ENCODE results near the gene WDR1. TPM values are rescaled to one million over a fixed set of nuclear protein-coding genes. Genes with fewer than 3 reads are reported as not detected.

Gene WDR1
- 300 and 383 TPM in 2 replicates for total RNA-seq (2014; rRNA removed; shearing (Covaris generic))

- DNase-seq (ENCODE audit: low spot score), result peak; percentile 87
- in situ Hi-C loops (cut with HindIII; ENCODE audit: low sequenced_read_pairs), result no loop called here
Observed at GRCh38 chr4:10116569-10117358, at the start of gene WDR1. TSS of gene WDR1 (minus strand) at chr4:10116799. CDS start at chr4:10116666, 133 bp downstream.

- in situ Hi-C loops (cut with HindIII; ENCODE audit: low sequenced_read_pairs), result loop anchor here (5.0 to 25.0 kb wide), 2 partner anchors 32 to 247 kb away; no protein-coding TSS in a partner anchor
- DNase-seq (ENCODE audit: low spot score), result peak; percentile 59
Observed at GRCh38 chr4:10164877-10165283, 48.3 kb upstream of the WDR1 start.

GRCh38 chr4:10163296-10163695 is 46.7 kb upstream of the WDR1 start:
- in situ Hi-C loops (cut with HindIII; ENCODE audit: low sequenced_read_pairs), result loop anchor here (5.0 to 25.0 kb wide), 2 partner anchors 34 to 249 kb away; no protein-coding TSS in a partner anchor
- DNase-seq (ENCODE audit: low spot score), result no peak

- no peak for DNase-seq (ENCODE audit: low spot score)
- in situ Hi-C loops (cut with HindIII; ENCODE audit: low sequenced_read_pairs), result loop anchor here (5.0 to 25.0 kb wide), 2 partner anchors 35 to 250 kb away; no protein-coding TSS in a partner anchor
Observed at GRCh38 chr4:10162341-10163000, 45.9 kb upstream of the WDR1 start.

GRCh38 chr4:10161840-10162239 is 45.2 kb upstream of the WDR1 start:
- in situ Hi-C loops (cut with HindIII; ENCODE audit: low sequenced_read_pairs), result loop anchor here (5.0 to 25.0 kb wide), 2 partner anchors 35 to 250 kb away; no protein-coding TSS in a partner anchor
- DNase-seq (ENCODE audit: low spot score), result no peak

GRCh38 chr4:10161146-10161545 is 44.5 kb upstream of the WDR1 start:
- in situ Hi-C loops (cut with HindIII; ENCODE audit: low sequenced_read_pairs), result loop anchor here (5.0 to 25.0 kb wide), 2 partner anchors 36 to 251 kb away; no protein-coding TSS in a partner anchor
- DNase-seq (ENCODE audit: low spot score), result no peak

GRCh38 chr4:10160281-10160856 is 43.8 kb upstream of the WDR1 start:
- peak; percentile 8 for DNase-seq (ENCODE audit: low spot score)
- in situ Hi-C loops (cut with HindIII; ENCODE audit: low sequenced_read_pairs), result loop anchor here (5.0 to 25.0 kb wide), 2 partner anchors 37 to 252 kb away; no protein-coding TSS in a partner anchor

GRCh38 chr4:10159671-10160070 is 43.1 kb upstream of the WDR1 start:
- in situ Hi-C loops (cut with HindIII; ENCODE audit: low sequenced_read_pairs), result loop anchor here (5.0 to 25.0 kb wide), 2 partner anchors 38 to 253 kb away; no protein-coding TSS in a partner anchor
- DNase-seq (ENCODE audit: low spot score), result no peak

- no peak for DNase-seq (ENCODE audit: low spot score)
- in situ Hi-C loops (cut with HindIII; ENCODE audit: low sequenced_read_pairs), result loop anchor here (25.0 kb wide), 1 partner anchor 254 kb away; no protein-coding TSS in a partner anchor
Observed at GRCh38 chr4:10158333-10158942, 41.8 kb upstream of the WDR1 start.

GRCh38 chr4:10157478-10158332 is 41.1 kb upstream of the WDR1 start:
- in situ Hi-C loops (cut with HindIII; ENCODE audit: low sequenced_read_pairs), result loop anchor here (25.0 kb wide), 1 partner anchor 255 kb away; no protein-coding TSS in a partner anchor
- peak; percentile 80 for DNase-seq (ENCODE audit: low spot score)

- in situ Hi-C loops (cut with HindIII; ENCODE audit: low sequenced_read_pairs), result loop anchor here (25.0 kb wide), 1 partner anchor 258 kb away; no protein-coding TSS in a partner anchor
- DNase-seq (ENCODE audit: low spot score), result no peak
Observed at GRCh38 chr4:10154241-10154640, 37.6 kb upstream of the WDR1 start.

- no peak for DNase-seq (ENCODE audit: low spot score)
Observed at GRCh38 chr4:10153161-10153560, 36.6 kb upstream of the WDR1 start.

GRCh38 chr4:10151182-10151581 is 34.6 kb upstream of the WDR1 start:
- in situ Hi-C loops (cut with HindIII; ENCODE audit: low sequenced_read_pairs), result loop anchor here (25.0 kb wide), 1 partner anchor 261 kb away; no protein-coding TSS in a partner anchor
- no peak for DNase-seq (ENCODE audit: low spot score)

More at GRCh38 chr4:10153161-10153560, 36.6 kb upstream of the WDR1 start:
- in situ Hi-C loops (cut with HindIII; ENCODE audit: low sequenced_read_pairs), result loop anchor here (25.0 kb wide), 1 partner anchor 259 kb away; no protein-coding TSS in a partner anchor

GRCh38 chr4:10144966-10145365 is 28.4 kb upstream of the WDR1 start:
- DNase-seq (ENCODE audit: low spot score), result no peak

GRCh38 chr4:10144479-10144878 is 27.9 kb upstream of the WDR1 start:
- DNase-seq (ENCODE audit: low spot score), result no peak
- in situ Hi-C loops (cut with HindIII; ENCODE audit: low sequenced_read_pairs), result no loop called here

More at GRCh38 chr4:10144966-10145365, 28.4 kb upstream of the WDR1 start:
- in situ Hi-C loops (cut with HindIII; ENCODE audit: low sequenced_read_pairs), result no loop called here

- DNase-seq (ENCODE audit: low spot score), result no peak
- in situ Hi-C loops (cut with HindIII; ENCODE audit: low sequenced_read_pairs), result no loop called here
Observed at GRCh38 chr4:10143171-10143570, 26.6 kb upstream of the WDR1 start.

- no peak for DNase-seq (ENCODE audit: low spot score)
- in situ Hi-C loops (cut with HindIII; ENCODE audit: low sequenced_read_pairs), result no loop called here
Observed at GRCh38 chr4:10140866-10141759, 24.5 kb upstream of the WDR1 start.
